ENCODE measurements around the gene CTIF.

The CTIF gene

DNA sequence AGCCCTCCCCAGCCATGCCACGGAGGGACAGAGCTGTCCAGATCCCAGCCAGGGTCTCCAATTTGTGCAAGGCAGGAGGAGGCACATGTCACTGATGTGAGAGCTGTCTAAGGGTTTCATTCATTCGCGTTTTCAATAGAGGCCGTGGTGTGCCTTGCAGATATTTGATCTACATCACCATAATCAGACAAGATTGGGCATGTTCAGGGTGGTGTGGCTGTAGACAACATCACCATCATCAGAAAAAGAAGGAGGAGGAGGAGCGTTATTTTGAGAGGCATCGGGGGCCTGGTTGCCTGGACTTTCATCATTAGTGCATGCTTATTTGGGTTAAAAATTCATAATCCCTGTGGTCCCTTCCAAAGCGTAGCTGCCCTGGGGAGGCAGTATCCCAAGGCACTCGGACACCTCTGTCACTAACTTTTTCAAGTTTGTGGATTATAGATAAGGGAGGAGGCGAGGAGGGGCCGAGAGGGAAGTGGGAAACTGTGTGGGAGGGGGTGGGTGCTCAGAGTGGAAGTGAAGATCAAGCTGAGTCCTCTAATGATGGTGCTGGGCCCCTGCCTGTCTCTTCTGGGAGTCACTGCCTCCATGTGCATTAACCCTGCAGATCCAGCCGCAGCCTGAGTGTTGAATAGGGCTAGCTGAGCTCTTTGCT, 194.1 kb downstream of the CTIF start:
- no peak for DNase-seq (ENCODE audit: low read depth in 2 of 2)

DNA sequence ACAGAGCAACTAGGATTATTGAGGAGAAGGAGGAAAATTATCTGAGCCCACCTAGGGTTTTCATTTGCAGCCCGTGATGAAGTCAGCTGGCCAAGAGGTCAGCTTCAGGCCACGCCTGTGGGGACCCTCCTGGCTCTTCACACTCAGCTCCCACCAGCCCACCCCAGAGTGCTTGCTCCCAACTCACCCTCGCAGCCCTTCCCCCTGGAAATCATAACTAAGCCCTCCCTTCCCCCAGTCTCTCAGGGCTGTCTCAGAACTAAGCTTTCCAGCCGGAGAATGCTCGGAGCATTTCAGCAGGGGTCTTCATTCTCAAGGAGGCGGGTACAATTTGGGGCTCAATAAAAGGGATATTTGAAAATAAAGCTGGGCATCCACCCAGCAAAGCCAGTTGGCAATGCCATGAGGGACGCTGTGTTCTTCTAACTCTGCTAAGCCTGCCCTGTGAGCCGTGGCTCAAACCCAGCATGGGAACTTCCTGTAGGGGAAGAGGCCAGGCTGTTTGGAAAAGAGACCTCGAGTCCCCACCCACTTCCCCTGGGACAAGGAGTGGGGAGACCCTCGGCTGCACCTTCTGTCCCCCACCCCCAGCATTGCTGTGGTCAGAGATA, 194.9 kb downstream of the CTIF start:
- DNase-seq (ENCODE audit: low read depth in 2 of 2) = no peak

DNA sequence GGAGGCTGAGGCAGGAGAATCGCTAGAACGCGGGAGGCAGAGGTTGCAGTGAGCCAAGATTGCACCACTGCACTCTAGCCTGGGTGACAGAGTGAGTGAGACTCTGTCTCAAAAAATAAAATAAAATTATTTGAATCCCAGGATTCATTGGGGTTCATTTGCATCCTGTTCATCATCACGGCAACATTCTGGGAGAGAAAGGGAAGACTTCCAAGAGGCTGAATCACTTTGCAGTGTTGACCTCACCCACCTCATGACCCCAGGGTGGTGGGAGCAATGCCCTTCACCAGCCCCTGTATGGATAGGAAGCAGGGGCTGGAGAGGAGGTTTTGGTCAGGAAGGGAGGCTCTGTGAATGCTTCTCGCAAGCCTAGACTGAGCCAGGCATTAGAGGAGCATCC, 195.6 kb downstream of the CTIF start:
- no peak for DNase-seq (ENCODE audit: low read depth in 2 of 2)

DNA sequence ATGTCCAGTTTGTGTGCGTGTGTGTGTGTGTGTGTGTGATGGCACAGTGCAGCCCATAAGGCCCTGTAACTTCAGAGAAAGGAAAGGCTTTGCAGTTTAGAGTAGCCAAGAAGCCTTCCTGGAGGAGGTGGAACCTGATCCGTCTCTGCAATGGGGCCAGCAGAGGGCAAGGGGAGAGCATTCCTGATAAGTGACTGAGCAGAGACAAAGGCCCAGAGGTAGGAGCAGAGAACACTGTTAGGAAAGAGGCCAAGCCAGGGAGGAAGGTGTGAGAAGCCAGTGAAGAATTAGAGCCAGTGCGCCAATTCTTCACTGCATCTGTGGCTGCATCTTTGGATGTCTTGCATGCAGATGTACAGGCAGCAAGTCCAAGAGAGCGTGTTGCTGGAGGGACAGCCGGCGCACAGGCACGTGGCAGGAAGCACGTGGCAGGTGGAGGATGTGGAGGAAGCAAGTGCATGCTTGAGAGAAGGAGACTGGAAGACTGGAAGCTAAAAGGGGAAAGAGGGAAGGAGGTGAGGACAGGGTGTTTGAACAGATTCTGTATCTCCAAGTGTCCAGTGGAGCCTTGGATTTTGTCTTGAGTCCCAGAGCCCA, 196.3 kb downstream of the CTIF start:
- no peak for DNase-seq (ENCODE audit: low read depth in 2 of 2)

DNA sequence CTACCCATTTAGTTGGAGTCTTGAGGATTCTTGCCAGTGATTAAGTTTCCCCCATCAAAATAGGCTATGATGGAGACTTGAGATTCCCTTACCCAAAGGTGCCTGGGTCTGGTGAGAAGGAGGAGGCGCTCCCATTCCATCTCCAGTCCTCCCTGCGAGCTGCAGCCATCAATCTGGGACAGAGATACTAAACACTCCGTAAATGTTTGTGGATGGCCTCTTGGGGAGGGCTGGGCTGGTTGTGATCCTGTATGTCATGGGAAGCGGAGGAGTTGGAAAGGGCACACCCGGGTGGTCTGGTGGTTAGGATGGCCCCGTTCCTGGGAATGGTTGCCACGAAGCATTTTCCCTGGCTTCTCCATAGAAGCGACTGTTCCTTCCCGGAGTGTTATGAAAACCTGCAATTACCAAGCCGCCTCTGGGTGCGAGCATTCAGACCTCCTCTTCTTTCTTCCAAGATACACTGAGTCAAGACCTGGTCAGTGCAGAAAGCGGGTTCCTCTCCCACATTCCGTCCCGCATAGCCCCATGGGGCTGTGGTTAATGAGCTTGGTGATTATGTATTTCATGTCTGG, 196.9 kb downstream of the CTIF start:
- DNase-seq (ENCODE audit: low read depth in 2 of 2) = no peak

DNA sequence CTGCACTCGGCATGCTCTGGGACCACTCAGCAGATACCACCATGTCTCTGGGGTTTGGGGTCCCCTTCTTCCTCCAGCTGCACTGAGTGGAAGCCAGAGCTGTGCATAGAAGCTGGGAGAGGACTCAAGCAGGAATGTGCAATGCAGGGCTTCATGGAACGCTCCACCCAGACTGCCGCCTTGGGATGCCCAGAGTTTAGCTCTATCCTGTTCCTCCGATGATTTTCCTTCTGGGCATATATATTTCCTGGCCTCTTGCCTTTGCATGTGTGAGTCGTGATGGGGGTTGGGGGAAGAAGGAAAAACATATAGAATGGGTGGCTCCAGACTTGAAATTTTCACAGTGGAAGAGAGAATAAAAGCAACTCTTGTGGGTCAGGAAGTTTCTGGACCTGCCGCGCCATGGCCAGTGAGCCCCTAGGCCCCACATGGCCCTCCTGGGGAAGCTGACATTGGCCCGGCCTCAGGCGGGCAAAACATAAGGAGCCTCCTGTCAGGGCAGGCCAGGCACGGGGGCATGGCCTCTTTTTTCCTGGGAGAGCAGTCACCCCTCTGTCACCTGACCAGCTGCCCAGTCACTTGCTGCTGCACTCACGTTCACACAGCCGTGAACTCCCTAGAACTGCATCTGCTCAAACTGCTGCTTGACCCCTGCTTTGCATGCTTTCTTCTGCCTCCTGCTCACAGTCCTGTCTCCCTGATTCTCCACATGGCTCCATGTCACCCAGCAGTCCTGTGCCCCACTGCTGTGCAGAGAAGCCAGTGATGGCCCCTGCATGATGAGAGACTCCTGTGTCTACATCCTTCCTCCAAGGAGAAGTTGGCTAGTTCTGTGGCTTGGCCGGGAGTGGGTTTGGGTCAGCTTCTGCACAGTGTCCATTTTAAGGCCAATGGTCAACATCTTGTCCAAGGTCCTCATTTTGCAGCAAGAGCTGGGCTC, 197.8 kb downstream of the CTIF start:
- no peak for DNase-seq (ENCODE audit: low read depth in 2 of 2)

DNA sequence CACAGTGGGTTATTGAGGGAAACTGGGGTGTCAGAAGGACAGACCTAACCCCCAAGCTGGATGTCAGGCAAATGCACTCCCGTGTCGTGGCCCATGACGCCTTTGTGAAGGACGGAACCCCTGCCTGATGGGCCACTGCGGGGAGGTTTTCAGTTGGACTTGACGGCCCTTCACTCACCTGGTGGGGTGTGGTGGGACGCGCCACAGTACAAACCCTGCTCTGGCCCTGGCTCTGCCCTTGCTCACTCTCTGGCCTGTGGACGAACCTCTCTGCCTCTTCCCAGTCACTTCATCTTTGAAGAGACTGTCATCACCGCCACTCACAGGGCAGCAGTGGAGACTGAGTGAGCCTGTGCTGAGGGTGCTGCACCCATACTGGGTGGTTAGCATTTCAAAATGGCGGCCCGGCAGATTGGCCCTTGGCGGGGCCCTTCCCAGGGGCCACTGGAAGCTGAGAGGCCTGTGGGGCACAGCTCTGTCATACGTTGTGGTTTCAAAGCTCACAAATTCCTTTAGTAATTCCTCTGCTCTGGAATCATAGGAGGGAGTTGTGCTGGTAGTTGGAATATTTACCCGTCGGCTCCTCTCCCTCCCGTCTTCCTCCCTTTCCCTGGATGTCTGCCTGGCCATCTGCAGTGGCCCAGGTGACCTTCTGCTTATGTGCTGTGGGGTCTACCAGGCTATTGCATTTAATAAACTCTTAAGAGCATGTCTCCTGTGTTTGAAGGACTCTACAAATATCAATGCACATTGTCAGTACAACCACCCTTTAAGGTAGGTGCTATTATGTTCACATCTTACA, 200.6 kb downstream of the CTIF start:
- no peak for DNase-seq (ENCODE audit: low read depth in 2 of 2)

DNA sequence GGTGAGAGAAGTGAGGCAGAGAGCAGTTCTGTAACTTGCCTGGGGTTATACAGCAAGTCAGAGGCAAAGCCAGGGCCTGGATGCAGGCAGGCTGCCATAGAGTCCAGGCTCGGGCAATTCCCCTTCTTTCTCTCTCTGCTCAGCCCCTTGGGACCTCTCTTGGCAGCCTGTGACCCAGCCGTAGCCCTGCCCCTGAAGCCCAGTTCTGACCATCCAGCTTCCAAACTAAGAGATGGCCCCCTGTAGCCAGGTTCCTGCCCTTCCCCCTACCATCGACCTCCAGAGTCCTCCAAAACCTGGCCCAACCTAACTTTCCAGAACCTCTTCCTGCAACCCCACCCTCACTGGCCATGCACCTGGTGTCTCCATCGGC, 201.2 kb downstream of the CTIF start:
- no peak for DNase-seq (ENCODE audit: low read depth in 2 of 2)

DNA sequence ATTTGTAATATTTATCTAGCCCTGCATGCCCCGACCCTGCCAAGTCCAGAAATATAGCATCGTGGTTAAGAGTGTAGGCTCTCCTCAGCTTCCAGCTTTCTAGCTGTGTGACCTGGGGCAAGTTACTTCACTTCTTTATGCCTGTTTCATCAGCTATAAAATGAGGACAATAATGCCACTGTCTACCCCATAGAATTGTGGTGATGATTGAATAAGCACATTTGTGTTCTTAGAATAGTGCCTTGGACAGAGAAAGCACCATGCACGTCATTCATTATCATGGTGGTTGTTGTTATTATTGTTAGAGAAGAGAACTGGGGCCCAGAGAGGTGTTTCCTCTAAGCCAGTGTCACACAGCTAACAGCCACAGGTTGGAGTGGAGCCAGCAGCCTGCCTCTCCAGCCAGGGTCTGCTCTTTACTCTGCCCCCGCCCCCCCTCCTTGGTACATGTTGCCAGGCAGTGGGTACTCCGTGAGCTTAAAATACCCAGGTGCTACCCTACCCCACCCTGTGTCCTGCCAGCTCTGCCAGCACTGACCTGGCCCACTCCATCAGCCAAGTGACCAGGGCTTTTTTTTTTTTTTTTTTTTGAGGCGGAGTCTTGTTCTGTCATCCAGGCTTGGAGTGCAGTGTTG, 202.1 kb downstream of the CTIF start:
- DNase-seq (ENCODE audit: low read depth in 2 of 2) = no peak

DNA sequence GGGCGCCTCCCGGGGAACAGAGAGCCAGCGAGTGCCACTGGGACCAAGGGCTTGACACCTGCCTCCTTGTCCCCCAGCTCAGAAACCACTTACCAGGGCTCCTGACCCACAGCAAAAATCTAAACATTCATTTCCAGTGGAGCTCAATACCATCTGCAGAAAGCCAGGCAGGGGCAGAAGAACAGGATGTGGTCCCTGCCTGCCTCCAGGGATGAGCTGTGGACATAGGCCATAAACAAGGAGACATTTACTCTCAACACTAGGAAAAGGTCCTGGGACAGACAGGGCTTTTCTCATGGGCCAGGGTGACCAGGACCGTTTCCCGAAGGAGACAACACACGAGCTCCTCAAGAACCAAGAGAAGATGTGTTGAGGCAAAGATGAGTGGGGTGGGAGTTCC, 203.0 kb downstream of the CTIF start:
- DNase-seq (ENCODE audit: low read depth in 2 of 2) = no peak

DNA sequence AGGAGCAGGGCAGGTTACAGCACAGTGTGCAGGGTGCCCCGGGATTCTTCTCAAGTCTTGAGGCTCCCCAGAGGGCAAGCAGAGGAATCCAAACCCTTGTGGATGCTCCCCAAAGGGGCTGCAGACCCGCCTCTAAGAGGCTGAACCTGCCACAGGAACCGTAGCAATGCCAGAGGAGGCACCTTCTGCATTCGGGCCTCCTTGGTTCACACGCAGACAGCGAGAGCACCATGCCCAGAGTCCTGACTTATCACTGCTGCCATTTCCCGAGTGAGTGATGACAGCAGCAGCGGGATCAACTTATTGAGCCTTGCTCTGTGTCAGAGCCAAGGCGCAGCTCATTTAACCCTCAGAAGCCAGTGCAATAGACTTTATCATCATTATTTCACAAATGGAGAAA, 203.5 kb downstream of the CTIF start:
- no peak for DNase-seq (ENCODE audit: low read depth in 2 of 2)

DNA sequence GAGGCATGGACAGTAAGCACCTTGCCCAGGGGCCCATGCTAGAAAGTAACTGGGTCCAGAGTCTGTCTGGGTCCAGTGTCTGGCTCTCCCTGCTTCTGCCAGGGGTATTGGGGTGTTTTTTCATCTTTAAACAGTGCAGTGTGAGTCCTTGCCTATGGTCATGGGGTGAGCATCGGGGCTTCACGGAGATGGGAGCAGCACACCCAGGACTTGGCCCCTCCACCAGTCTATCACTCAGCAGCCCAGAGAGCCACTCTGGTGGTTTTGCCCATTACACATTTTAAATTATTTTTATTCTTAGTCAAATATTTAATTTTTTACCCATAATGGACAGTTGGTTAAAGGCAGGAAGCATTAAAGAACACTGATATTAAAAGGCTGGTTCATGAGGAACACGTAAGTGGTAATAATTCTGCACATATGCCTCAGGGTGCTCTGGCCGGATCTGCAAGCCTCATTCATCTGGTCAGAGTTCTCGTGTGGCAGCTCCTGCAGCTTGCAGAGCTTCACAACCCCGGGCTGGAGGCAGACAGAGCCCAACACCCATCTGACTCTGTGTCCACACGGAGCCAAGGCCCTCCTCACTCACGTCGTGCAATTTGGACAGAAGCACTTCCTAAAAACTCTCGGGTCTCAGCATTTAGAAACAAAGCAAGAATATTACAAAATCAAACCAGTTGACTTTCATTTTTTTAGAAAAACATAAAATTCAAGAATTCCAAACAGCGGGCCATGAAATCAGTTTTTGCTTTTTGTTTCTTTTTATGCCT, 204.1 kb downstream of the CTIF start:
- DNase-seq (ENCODE audit: low read depth in 2 of 2) = no peak

DNA sequence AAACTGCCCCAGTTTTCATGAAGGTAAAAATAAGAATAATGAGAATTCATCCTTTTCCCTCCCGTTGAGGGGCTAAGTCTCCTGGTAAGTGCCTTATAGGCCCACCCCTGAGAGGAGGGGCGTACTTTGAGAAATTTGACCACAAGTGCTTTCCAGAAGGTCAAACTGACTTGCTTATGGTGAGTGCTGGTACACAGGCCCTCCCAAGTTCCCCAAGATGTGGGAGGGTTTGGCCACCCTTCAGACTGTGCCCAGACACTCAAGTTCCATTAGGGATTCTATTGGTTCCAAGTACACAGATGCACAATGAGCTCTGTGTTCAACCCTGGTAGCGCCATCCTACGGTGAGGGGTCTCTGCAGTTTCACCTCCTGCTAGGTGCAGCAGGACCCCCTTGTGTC, 205.1 kb downstream of the CTIF start:
- DNase-seq (ENCODE audit: low read depth in 2 of 2) = no peak

DNA sequence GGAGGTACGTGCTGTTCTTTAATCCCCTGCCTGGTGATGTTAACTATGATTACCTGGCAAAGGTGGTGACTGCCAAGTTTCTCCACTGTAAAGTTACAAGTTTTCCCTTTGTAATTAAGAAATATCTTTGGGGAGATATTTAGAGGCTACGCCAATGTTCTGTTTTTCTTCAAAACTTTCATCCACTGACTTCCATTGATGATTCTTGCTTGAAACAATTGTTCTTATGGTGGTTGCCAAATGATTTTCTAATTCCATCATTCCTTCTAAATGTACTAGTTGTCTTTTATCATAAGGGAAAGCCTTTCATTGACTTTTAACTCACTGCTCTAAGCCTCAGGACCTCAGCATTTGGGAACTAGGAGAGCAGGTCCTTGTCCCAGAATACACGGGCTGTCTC, 206.5 kb downstream of the CTIF start:
- no peak for DNase-seq (ENCODE audit: low read depth in 2 of 2)

DNA sequence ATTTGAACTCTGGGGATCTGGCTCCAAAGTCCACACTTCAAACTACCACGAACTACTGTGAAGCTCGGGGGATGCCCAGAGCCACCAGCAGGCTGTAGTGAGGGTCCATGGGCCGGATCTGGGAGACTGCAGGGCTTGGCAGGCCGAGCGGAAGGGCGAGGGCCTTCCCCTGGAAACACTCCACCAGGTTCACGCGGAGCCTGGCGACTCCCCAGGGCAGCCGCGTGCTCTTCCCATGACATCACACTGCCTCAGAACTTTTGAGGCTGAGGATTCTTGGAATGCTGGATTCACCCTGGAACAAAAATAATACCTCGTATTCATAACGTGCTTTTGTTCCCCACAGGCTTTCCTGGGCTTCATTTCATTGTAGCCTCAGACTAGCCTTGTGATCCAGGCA, 210.9 kb downstream of the CTIF start:
- DNase-seq (ENCODE audit: low read depth in 2 of 2) = no peak

DNA sequence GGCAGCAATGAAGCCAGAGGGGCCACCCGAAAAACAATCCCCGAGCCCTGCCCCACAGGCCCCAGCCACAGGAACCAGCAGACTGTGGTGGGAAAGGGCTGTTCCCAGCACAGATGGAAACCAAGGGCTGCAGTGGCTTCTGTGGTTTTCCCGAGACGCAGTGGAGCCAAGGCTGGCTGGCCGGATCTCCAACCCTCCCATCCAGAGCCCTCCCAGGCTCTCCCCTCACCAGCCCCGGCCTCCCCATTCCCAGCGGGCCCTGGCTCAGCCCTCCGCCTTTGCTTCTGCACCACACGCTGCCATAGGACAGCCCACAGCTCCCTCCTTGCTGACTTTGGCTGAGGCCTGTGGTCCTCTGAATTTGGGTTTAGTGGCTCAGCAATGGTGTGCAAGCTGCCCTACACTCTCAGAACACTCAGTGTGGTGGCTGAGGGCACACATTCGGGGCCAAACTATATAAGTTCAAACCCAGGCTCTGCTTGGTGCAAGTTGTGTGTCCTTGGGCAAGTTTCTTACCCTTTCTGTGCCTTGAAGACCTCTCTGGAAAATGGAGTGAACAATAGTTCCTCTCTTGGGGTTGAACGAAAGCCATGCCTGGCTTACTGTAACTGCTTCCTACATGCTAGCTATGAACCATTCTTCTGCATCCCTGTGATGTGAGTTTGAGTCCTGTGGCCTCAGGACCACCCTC, 211.8 kb downstream of the CTIF start:
- DNase-seq (ENCODE audit: low read depth in 2 of 2) = no peak

DNA sequence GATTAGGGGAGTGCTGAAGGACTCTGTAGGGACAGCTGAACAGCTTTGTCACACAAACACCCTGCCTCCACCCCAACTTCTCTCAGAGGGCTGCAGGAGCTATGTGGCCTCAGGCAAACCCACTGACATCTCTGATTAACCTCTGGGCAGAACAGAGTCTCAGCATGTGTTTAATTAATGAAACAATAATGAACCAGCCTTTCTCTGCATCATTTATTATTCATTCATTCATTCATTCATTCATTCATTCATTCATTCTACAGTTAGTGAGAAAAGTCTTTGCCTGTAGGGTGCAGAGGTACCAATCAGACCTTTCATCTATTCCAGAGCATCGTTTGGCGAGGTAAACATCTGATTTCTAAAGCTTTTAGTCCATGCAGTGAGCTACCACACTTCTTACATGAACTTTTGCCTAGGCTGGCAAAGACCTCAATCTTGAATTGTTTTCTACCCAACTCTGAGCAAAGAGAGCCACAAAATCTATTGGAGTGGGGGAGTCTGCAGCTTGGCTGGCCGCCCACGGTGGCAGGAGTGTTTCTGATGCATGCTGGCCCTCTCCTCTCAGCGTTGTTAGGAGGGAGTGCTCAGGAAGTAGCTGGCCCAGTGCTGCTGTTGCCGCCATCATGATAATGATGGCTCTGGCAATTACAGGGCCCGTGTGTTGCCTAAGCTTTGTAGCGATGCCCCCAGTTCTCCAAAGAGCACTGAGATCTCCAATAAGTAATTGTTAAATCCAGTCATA, 213.1 kb downstream of the CTIF start:
- DNase-seq (ENCODE audit: low read depth in 2 of 2) = no peak

DNA sequence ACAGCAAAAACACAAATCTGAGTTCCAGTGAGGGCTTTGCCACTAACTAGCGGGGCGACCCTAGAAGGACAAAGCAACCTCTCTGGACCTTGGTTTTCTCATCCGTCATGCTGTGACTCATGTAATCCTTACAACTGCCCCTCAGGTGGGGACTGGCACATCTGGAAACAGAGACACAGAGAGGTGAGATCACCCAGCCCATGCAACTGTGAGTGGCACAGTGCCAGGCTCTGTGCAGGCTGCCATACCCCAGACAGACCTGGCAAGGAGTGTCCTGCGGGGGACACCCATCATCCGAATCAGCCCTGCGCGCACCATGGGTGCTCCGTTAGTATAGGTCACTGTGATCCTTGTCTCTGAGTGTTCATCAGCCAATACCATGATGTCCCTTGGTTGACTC, 213.6 kb downstream of the CTIF start:
- no peak for DNase-seq (ENCODE audit: low read depth in 2 of 2)

DNA sequence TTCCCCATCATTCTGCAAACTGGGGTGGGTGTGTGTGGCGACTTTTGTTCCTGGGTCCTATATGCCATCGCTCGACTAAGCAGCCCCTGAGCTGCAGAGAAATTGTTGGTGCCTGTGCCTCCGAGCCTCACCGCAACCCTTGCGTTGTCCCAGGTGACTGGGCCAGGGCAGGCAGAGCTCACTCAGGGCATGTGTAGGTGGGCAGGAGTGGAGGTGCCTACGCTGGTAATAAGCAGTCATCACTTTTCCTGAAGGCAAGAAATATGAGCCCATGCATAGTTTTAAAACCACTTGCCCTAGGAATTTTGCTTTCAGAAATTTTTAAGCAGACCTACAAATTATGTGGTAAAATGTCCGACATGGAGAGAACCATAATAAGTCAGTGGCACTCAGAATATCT, 214.1 kb downstream of the CTIF start:
- no peak for DNase-seq (ENCODE audit: low read depth in 2 of 2)

Measured in stimulated activated CD8-positive, alpha-beta memory T cell treated with anti-CD3 and anti-CD28 coated beads, Interleukin-2, amount 100 ng/mL, for 1 hour (primary cell).